Large intestine (tissue), 3 donors: ENCODE results near the gene FAM117B. TPM values are rescaled to one million over a fixed set of nuclear protein-coding genes. Genes with fewer than 3 reads are reported as not detected.
A peak's percentile ranks its signal among the peaks of the same experiment; 100 is the strongest.
"Not testable (repeated sequence)": the region's sequence is repeated elsewhere in the genome, so short reads cannot be mapped to it uniquely, and the experiment has no call there.

Experiments
- DNase-seq, 2 donors: peaks; one replicate each; pipeline versions ENCODE4 v3.0.0 to v3.0.0-alpha.2; 2013
- H3K27ac ChIP-seq: one replicate; pipeline ENCODE4 v1.5.1; 2013; ENCODE audit warnings: low read length
- H3K27me3 ChIP-seq: 2 replicates; pipeline ENCODE4 v1.6.1; 2013; ENCODE audit warnings: low read length; ENCODE audit not compliant: control insufficient read depth, insufficient read depth
- H3K36me3 ChIP-seq: 2 replicates; pipeline ENCODE4 v1.6.1; 2013; ENCODE audit warnings: low read length; ENCODE audit not compliant: control insufficient read depth, insufficient read depth
- H3K4me1 ChIP-seq: one replicate; pipeline ENCODE4 v1.6.1; 2013; ENCODE audit warnings: low read length; ENCODE audit not compliant: control insufficient read depth, insufficient read depth
- H3K4me3 ChIP-seq: one replicate; pipeline ENCODE4 v1.5.1; 2013; ENCODE audit warnings: low read length
- H3K9me3 ChIP-seq: one replicate; pipeline ENCODE4 v1.6.1; 2013; ENCODE audit warnings: mild to moderate bottlenecking, low read depth, low read length, moderate library complexity; ENCODE audit not compliant: control insufficient read depth
- WGBS: methylation state at CpG from one replicate; pipeline ENCODE4 v1.1.5; 2013; ENCODE audit warnings: low lambda C conversion rate; ENCODE audit not compliant: insufficient coverage; 5-methylcytosine and 5-hydroxymethylcytosine counted together
- polyA plus RNA-seq: library from polyadenylated mRNA; unstranded; fragments of 120-200 nt; gene quantifications from one replicate; pipeline ENCODE4 v1.2.1, GENCODE V29; 2013

The FAM117B gene
- polyA plus RNA-seq, 1 donor: 12.2 TPM

DNA sequence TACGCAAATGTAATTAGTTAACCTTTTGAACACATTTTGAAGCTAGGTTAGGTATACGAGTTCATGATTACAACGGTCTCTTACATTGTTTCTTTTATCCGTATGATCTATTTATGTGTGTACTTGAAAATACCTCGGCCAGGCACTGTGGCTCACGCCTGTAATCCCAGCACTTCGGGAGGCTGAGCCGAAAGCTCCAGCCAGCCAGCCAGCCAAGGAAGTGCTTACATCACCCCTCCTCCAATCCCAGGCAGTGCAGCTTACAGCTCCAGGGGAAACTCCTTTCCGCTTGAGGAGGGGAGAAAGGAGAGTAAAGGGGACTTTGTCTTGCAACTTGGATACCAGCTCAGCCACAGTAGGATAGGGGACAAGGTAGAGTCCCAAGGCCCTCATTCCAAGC, 171.1 kb downstream of the FAM117B start:
- H3K27ac ChIP-seq, H3K36me3 ChIP-seq, H3K4me3 ChIP-seq, H3K27me3 ChIP-seq, H3K4me1 ChIP-seq, DNase-seq, H3K9me3 ChIP-seq: not testable (repeated sequence)
- no CpG with 5 or more reads among the region's 9 CpGs for WGBS

DNA sequence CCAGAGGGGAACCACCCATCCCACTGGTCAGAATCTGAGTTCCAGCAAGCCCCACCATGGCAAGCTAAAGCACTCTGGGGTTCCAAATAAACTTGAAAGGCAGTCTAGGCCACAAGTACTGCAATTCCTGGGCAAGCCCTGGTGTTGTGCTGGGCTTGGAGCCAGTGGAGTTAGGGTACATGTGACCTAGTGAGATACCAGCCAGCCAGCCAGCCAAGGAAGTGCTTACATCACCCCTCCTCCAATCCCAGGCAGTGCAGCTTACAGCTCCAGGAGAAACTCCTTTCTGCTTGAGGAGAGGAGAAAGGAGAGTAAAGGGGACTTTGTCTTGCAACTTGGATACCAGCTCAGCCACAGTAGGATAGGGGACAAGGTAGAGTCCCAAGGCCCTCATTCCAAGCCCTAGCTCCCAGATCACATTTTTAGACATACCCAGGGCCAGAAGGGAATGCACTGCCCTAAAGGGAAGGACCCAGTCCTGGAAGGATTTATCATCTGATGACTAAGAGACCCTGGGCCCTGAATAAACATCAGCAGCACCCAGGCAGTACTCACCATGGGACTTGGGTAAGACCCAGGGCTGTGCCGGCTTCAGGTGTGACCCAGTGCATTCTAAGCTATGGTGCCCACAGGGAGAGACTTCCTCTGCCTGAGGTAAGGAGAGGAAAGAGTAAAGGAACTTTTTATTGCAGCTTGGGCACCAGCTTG, 172.8 kb downstream of the FAM117B start:
- not testable (repeated sequence) for H3K4me1 ChIP-seq, H3K27me3 ChIP-seq, H3K27ac ChIP-seq, H3K36me3 ChIP-seq, H3K4me3 ChIP-seq, H3K9me3 ChIP-seq
- peak; percentile 19 to 76 for DNase-seq
- no CpG with 5 or more reads among the region's 1 CpG for WGBS

DNA sequence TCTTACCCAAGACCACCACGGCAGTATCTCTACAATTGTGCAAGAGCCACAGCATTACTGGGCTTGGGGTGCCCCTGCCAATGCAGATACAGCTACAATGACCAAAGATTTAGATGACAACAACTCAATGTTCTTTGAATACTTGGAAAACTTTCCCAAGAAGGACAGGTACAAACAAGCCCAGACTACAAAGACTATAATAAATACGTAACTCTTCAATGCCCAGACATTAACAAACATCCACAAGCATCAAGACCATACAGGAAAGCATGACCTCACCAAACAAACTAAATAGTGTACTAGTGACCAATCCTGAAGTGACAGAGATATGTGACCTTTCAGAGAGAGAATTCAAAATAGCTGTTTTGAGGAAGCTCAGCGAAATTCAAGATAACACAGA, 174.0 kb downstream of the FAM117B start:
- no peaks in the 10 kb centered on the region for H3K36me3 ChIP-seq
- peaks cover 4% of the 10 kb centered on the region for H3K4me1 ChIP-seq
- H3K27ac ChIP-seq: no peak overlapping the region
- no peak overlapping the region for H3K4me3 ChIP-seq
- no peaks in the 10 kb centered on the region for H3K27me3 ChIP-seq
- no peak for DNase-seq
- 88% methylated on average over 1 of the region's 3 CpGs for WGBS
- no peaks in the 10 kb centered on the region for H3K9me3 ChIP-seq

DNA sequence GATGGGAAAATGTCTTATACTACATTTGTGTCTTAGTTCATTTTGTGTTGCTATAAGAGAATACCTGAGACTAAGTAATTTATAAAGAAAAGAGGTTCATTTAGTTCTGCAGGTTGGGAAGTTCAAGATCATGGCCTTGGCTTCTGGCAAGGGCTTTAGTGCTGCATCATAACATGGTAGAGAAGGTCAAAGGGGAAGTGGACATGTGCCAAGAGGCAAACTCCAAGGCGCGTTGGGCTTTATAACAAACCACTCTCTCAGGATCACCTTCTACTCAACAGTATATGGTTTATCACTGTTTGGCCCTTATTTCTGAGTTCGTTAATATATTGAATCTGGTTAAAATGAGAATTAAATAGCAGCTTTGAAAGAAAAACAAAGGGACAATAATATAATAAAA, 178.6 kb downstream of the FAM117B start:
- H3K9me3 ChIP-seq: no peaks in the 10 kb centered on the region
- 83% methylated on average over 1 of the region's 3 CpGs for WGBS
- no peaks in the 10 kb centered on the region for H3K4me1 ChIP-seq
- no peak overlapping the region for H3K27ac ChIP-seq
- H3K4me3 ChIP-seq: no peak overlapping the region
- H3K27me3 ChIP-seq: no peaks in the 10 kb centered on the region
- no peak for DNase-seq
- H3K36me3 ChIP-seq: no peaks in the 10 kb centered on the region

DNA sequence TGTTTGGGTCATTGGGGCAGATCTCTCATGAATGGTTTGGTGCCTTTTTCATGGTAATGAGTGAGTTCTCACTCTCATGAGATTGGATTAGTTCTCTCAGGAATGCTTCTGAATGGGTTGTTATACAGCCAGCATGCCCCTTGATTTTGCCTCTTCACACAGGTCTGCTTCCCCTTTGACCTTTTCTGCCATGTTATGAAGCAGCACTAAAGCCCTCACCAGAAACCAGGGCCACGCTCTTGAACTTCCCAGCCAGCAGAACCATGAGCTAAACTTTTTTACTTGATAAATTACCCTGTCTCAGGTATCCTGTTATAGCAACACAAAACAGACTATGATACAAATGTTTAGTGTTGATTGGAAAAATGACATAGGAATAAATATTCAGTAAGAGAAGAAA, 179.5 kb downstream of the FAM117B start:
- no peaks in the 10 kb centered on the region for H3K9me3 ChIP-seq
- no peak overlapping the region for H3K4me3 ChIP-seq
- WGBS: no CpG with 5 or more reads among the region's 1 CpG
- no peaks in the 10 kb centered on the region for H3K36me3 ChIP-seq
- H3K4me1 ChIP-seq: no peaks in the 10 kb centered on the region
- no peak overlapping the region for H3K27ac ChIP-seq
- no peaks in the 10 kb centered on the region for H3K27me3 ChIP-seq
- DNase-seq: no peak

DNA sequence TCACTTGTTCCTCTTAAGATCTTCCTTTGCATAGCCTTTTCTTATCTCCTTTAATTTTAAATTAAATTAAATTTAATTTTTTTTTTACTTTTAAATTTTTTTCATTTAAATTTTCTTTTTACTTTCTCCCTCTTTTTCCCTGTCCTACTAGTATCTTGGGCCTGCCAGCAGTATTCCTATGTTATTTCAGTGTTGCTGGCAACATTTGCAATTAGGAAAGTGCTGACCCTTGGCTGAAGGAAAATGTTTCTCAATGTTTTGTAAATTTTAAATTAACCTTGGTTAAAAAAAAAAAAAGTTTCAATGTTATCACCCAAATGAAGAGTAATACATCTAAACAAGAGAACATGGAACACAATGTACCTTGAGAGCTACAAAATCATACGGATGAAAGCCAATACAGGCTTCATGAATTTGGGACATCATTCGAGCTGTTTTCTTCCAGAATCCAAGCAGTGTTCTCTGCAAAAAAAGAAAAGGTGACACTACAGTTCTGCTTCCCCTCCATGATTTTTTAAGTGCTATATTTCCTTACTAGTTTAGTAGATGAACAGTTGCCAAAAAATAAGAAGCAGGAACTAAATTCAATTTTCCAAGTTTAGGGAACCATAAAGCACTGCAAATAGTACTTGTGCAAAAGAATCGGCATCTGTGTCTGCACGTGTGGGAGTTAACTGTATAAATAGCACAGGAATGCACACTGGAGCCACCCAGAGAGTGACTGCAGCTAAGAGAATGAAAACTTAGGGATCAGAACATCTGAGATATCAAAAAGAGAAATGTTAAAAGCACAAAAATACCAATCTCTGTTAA, 181.0 kb downstream of the FAM117B start:
- Histone ChIP-seq H3K9me3 (no peaks in the 10 kb centered on the region), H3K36me3 (no peaks in the 10 kb centered on the region), H3K27ac (no peak overlapping the region), H3K4me3 (no peak overlapping the region), H3K4me1 (no peaks in the 10 kb centered on the region), H3K27me3 (no peaks in the 10 kb centered on the region)
- no peak for DNase-seq
- 17% methylated on average over 1 of the region's 4 CpGs for WGBS

DNA sequence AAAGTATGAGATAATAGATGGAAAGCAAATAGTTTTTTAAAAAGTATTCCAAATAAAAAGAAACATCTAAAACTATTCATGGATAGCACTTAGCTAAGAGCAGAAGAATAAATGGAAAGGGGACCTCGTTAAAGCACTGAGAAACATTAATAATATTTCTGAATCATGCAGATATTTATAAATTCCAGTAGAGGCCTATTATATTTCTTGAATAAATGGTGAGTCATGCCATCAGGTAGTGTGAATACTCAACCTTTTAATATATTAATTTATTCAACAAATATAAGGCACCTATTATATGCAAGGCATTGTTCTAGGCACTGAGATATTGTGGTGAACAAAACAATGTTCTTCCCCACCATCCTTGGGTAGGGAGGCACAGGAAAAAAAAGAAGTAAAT, 183.0 kb downstream of the FAM117B start:
- DNase-seq: no peak
- WGBS: 90% methylated on average over 1 of the region's 1 CpG

DNA sequence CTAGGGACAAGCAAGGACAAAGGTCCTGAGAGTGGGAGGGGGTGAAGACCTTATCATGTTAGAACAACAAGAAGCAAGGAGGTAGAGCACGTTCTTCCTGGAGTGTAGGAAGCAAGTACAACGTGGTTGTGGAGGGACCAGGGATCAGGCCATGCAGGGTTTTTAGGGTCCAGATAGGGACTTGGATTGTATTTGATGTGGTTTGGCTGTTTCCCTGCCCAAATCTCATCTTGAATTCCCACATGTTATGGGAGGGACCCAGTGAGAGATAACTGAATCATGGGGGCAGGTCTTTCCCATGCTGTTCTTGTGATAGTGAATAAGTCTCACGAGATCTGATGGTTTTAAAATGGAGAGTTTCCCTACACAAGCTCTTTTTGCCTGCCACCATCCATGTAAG, 183.6 kb downstream of the FAM117B start:
- no CpG with 5 or more reads among the region's 3 CpGs for WGBS
- no peak overlapping the region for H3K4me3 ChIP-seq
- DNase-seq: no peak
- no peaks in the 10 kb centered on the region for H3K9me3 ChIP-seq
- no peaks in the 10 kb centered on the region for H3K27me3 ChIP-seq
- no peak overlapping the region for H3K27ac ChIP-seq
- no peaks in the 10 kb centered on the region for H3K4me1 ChIP-seq
- H3K36me3 ChIP-seq: no peaks in the 10 kb centered on the region

More for the DNA sequence above, 183.0 kb downstream of the FAM117B start:
- H3K9me3 ChIP-seq: no peaks in the 10 kb centered on the region
- H3K4me1 ChIP-seq: no peaks in the 10 kb centered on the region
- H3K27ac ChIP-seq: no peak overlapping the region
- H3K27me3 ChIP-seq: no peaks in the 10 kb centered on the region
- H3K36me3 ChIP-seq: no peaks in the 10 kb centered on the region
- no peak overlapping the region for H3K4me3 ChIP-seq

Other genes starting within 250 kb of the FAM117B start
- gene ICA1L, start 236.8 kb downstream of the FAM117B start, polyA plus RNA-seq: 10.7 TPM